Testis (tissue), 2 donors: ENCODE results near the gene ERI3.

Experiments
- CTCF ChIP-seq, 3 experiments: fragments of 450-650 bp in 2 of 3; fragments of 200-600 bp in 1 of 3; sonication (generic) in 1 of 3; IDR thresholded peaks; one replicate each; pipeline ENCODE4 v1.5.1; 2016 to 2019; ENCODE audit warnings: antibody characterized with exemption in 3 of 3, mild to moderate bottlenecking in 2 of 3, moderate library complexity in 1 of 3
- POLR2A ChIP-seq: fragments of 450-650 bp; IDR thresholded peaks from one replicate; pipeline ENCODE4 v1.6.1; 2017; ENCODE audit warnings: antibody characterized with exemption, mild to moderate bottlenecking, moderate library complexity

GRCh38 chr1:44262816-44263567 is 92.1 kb downstream of the ERI3 start:
- no peak for TF ChIP-seq CTCF (IDR thresholded peaks at IDR 0.05)
- no peak for TF ChIP-seq POLR2A
